Measurements from ENCODE around the gene GHRH.

GHRH gene

GRCh38 chr20:37229357-37229756 lies 32.3 kb downstream of the GHRH start:
- DNase-seq (ENCODE audit: low read depth): no peak
- no peak for TF ChIP-seq CTCF (conservative IDR thresholded peaks at IDR 0.05; ENCODE audit: control insufficient read depth, insufficient read depth, low read depth, low read length)
- no peak overlapping the region for H3K4me3 ChIP-seq (ENCODE audit: control insufficient read depth, low read depth, low read length)

- no peak overlapping the region for H3K4me3 ChIP-seq (ENCODE audit: control insufficient read depth, low read depth, low read length)
- TF ChIP-seq CTCF (conservative IDR thresholded peaks at IDR 0.05; ENCODE audit: control insufficient read depth, insufficient read depth, low read depth, low read length): no peak
- DNase-seq (ENCODE audit: low read depth): no peak
These were observed 33.0 kb downstream of the GHRH start for GRCh38 chr20:37228656-37229055.

- TF ChIP-seq CTCF (conservative IDR thresholded peaks at IDR 0.05; ENCODE audit: control insufficient read depth, insufficient read depth, low read depth, low read length): no peak
- DNase-seq (ENCODE audit: low read depth): no peak
- no peak overlapping the region for H3K4me3 ChIP-seq (ENCODE audit: control insufficient read depth, low read depth, low read length)
These were observed 33.5 kb downstream of the GHRH start for GRCh38 chr20:37228082-37228481.

- no peak overlapping the region for H3K4me3 ChIP-seq (ENCODE audit: control insufficient read depth, low read depth, low read length)
- no peak for TF ChIP-seq CTCF (conservative IDR thresholded peaks at IDR 0.05; ENCODE audit: control insufficient read depth, insufficient read depth, low read depth, low read length)
- DNase-seq (ENCODE audit: low read depth): peak; percentile 51
These were observed 34.7 kb downstream of the GHRH start for GRCh38 chr20:37226889-37227288.

- no peak for DNase-seq (ENCODE audit: low read depth)
- TF ChIP-seq CTCF (conservative IDR thresholded peaks at IDR 0.05; ENCODE audit: control insufficient read depth, insufficient read depth, low read depth, low read length): no peak
- no peak overlapping the region for H3K4me3 ChIP-seq (ENCODE audit: control insufficient read depth, low read depth, low read length)
These were observed 36.5 kb downstream of the GHRH start for GRCh38 chr20:37225146-37225545.

GRCh38 chr20:37223053-37223452 lies 38.6 kb downstream of the GHRH start:
- no peak for TF ChIP-seq CTCF (conservative IDR thresholded peaks at IDR 0.05; ENCODE audit: control insufficient read depth, insufficient read depth, low read depth, low read length)
- H3K4me3 ChIP-seq (ENCODE audit: control insufficient read depth, low read depth, low read length): no peak overlapping the region
- peak; percentile 95 for DNase-seq (ENCODE audit: low read depth)

- H3K4me3 ChIP-seq (ENCODE audit: control insufficient read depth, low read depth, low read length): no peak overlapping the region
- DNase-seq (ENCODE audit: low read depth): no peak
- TF ChIP-seq CTCF (conservative IDR thresholded peaks at IDR 0.05; ENCODE audit: control insufficient read depth, insufficient read depth, low read depth, low read length): no peak
These were observed 39.5 kb downstream of the GHRH start for GRCh38 chr20:37222086-37222485.
